IMR-90 (cell line): Measurements from ENCODE around the gene MRC2. TPM values are rescaled to one million over a fixed set of nuclear protein-coding genes. Genes with fewer than 3 reads are reported as not detected.

Experiments
- ATAC-seq: fragments of 200-7000 bp; cut with Tn5 transposase; 2 replicates; pipeline ENCODE4 v1.9.1; 2020; ENCODE audit warnings: low read depth, mild to moderate bottlenecking, moderate library complexity
- BruUV-seq: library from RNA; stranded (reverse); fragments of 400-500 nt; replicated peaks from 2 replicates; lab custom pipeline; 2021; lab: Mats Ljungman, UMichigan
- CTCF ChIA-PET: fragments of 300-600 bp; formaldehyde crosslinking; extraction: SDS; loops from one replicate; lab custom pipeline; 2021; ENCODE audit warnings: antibody characterized with exemption; lab: Yijun Ruan, JAX
- POLR2A ChIA-PET: fragments of 300-600 bp; sonication (Branson Sonifier 250); formaldehyde crosslinking; loops from one replicate; lab custom pipeline; 2022; ENCODE audit warnings: antibody characterized with exemption; ENCODE audit not compliant: unreplicated experiment; lab: Charles Lee
- DNase-seq: peaks from one replicate; pipeline ENCODE4 v3.0.0; 2013
- H2AFZ ChIP-seq: replicated peaks from 2 replicates; pipeline ENCODE3; 2013; ENCODE audit warnings: low read length, mild to moderate bottlenecking; ENCODE audit not compliant: poor library complexity
- H2AK5ac ChIP-seq: 2 replicates; pipeline ENCODE4 v1.6.1; 2013; ENCODE audit warnings: low read depth, low read length, inconsistent platforms
- H2AK9ac ChIP-seq: replicated peaks from 2 replicates; pipeline ENCODE3; 2013; ENCODE audit warnings: mild to moderate bottlenecking, low read depth, low read length, moderate library complexity; ENCODE audit not compliant: poor library complexity
- H2BK120ac ChIP-seq: 2 replicates; pipeline ENCODE4 v1.6.1; 2013; ENCODE audit warnings: low read depth, low read length, inconsistent platforms
- H2BK15ac ChIP-seq: 3 replicates; pipeline ENCODE4 v1.6.1; 2013; ENCODE audit warnings: low read depth, low read length, inconsistent platforms
- H2BK20ac ChIP-seq: 2 replicates; pipeline ENCODE4 v1.6.1; 2013; ENCODE audit warnings: low read depth, mild to moderate bottlenecking, inconsistent platforms, low read length, moderate library complexity
- H2BK5ac ChIP-seq: 2 replicates; pipeline ENCODE4 v1.6.1; 2013; ENCODE audit warnings: mild to moderate bottlenecking, low read depth, low read length, inconsistent platforms; ENCODE audit not compliant: poor library complexity, severe bottlenecking
- H3K14ac ChIP-seq: replicated peaks from 2 replicates; pipeline ENCODE4 v1.6.1; 2013; ENCODE audit warnings: low read depth, low read length, inconsistent platforms
- H3K18ac ChIP-seq: 2 replicates; pipeline ENCODE4 v1.6.1; 2013; ENCODE audit warnings: low read depth, low read length, control low read depth
- H3K23ac ChIP-seq: 2 replicates; pipeline ENCODE4 v1.6.1; 2013; ENCODE audit warnings: low read depth, low read length, inconsistent platforms
- H3K27ac ChIP-seq: 2 replicates; pipeline ENCODE4 v1.5.1; 2013; ENCODE audit warnings: mild to moderate bottlenecking, control low read depth, low read length; ENCODE audit not compliant: insufficient read depth
- H3K27me3 ChIP-seq: 2 replicates; pipeline ENCODE4 v1.6.1; 2013; ENCODE audit warnings: low read length; ENCODE audit not compliant: control insufficient read depth, insufficient read depth
- H3K36me3 ChIP-seq: 2 replicates; pipeline ENCODE4 v1.6.1; 2013; ENCODE audit warnings: low read length, mixed read lengths; ENCODE audit not compliant: control insufficient read depth, insufficient read depth
- H3K4ac ChIP-seq: 2 replicates; pipeline ENCODE4 v1.6.1; 2013; ENCODE audit warnings: low read depth, low read length, inconsistent platforms
- H3K4me1 ChIP-seq: 2 replicates; pipeline ENCODE4 v1.6.1; 2013; ENCODE audit warnings: low read length, mixed read lengths; ENCODE audit not compliant: control insufficient read depth, insufficient read depth
- H3K4me2 ChIP-seq: 2 replicates; pipeline ENCODE4 v1.6.1; 2013; ENCODE audit warnings: low read depth, mild to moderate bottlenecking, control low read depth, low read length, moderate library complexity
- H3K4me3 ChIP-seq: 2 replicates; pipeline ENCODE4 v1.5.1; 2013; ENCODE audit warnings: low read depth, mild to moderate bottlenecking, control low read depth, low read length, moderate library complexity; ENCODE audit not compliant: insufficient read depth
- H3K56ac ChIP-seq: 2 replicates; pipeline ENCODE4 v1.6.1; 2013; ENCODE audit warnings: low read length, inconsistent platforms; ENCODE audit not compliant: insufficient read depth; ENCODE audit errors: extremely low read depth
- H3K79me1 ChIP-seq, 2 experiments: 2 replicates each; pipeline ENCODE4 v1.6.1; 2013; ENCODE audit warnings: low read length in 2 of 2, inconsistent platforms in 1 of 2, low read depth in 1 of 2
- H3K9ac ChIP-seq: 2 replicates; pipeline ENCODE4 v1.6.1; 2013; ENCODE audit warnings: low read depth, low read length, control low read depth
- H3K9me1 ChIP-seq: 2 replicates; pipeline ENCODE4 v1.6.1; 2013; ENCODE audit warnings: low read length, inconsistent platforms; ENCODE audit not compliant: insufficient read depth
- H3K9me3 ChIP-seq: 2 replicates; pipeline ENCODE4 v1.6.1; 2013; ENCODE audit warnings: low read length; ENCODE audit not compliant: control insufficient read depth, insufficient read depth
- H4K20me1 ChIP-seq: 2 replicates; pipeline ENCODE4 v1.6.1; 2013; ENCODE audit warnings: low read length, inconsistent platforms; ENCODE audit not compliant: insufficient read depth
- H4K5ac ChIP-seq: 2 replicates; pipeline ENCODE4 v1.6.1; 2013; ENCODE audit warnings: mild to moderate bottlenecking, low read depth, low read length, control low read depth
- H4K8ac ChIP-seq, 2 experiments: 2 replicates each; pipeline ENCODE4 v1.6.1; 2013; ENCODE audit warnings: low read depth in 2 of 2, low read length in 2 of 2, control low read depth in 1 of 2, inconsistent platforms in 1 of 2
- H4K91ac ChIP-seq: 2 replicates; pipeline ENCODE4 v1.6.1; 2013; ENCODE audit warnings: low read depth, low read length, inconsistent platforms; ENCODE audit not compliant: insufficient read depth
- BHLHE40 ChIP-seq: fragments of 150-350 bp; IDR thresholded peaks from 2 replicates; pipeline ENCODE4 v1.6.1; 2016; ENCODE audit warnings: mild to moderate bottlenecking, low read depth, low read length
- CEBPB ChIP-seq: IDR thresholded peaks from 2 replicates; pipeline ENCODE4 v1.6.1; 2012; ENCODE audit warnings: low read depth, low read length, improper control_type of control experiment
- CHD1 ChIP-seq: IDR thresholded peaks from 2 replicates; pipeline ENCODE4 v1.6.1; 2012; ENCODE audit warnings: low read depth, low read length, improper control_type of control experiment
- ELK1 ChIP-seq: fragments of 150-350 bp; IDR thresholded peaks from 2 replicates; pipeline ENCODE4 v1.6.1; 2016; ENCODE audit warnings: low read depth, mild to moderate bottlenecking, low read length, moderate library complexity, borderline replicate concordance
- FOS ChIP-seq: fragments of 150-350 bp; IDR thresholded peaks from 2 replicates; pipeline ENCODE4 v1.6.1; 2016; ENCODE audit warnings: low read depth, low read length
- MAZ ChIP-seq: IDR thresholded peaks from 2 replicates; pipeline ENCODE4 v1.6.1; 2012; ENCODE audit warnings: low read depth, mild to moderate bottlenecking, low read length, improper control_type of control experiment, moderate library complexity, borderline replicate concordance
- MXI1 ChIP-seq: IDR thresholded peaks from 2 replicates; pipeline ENCODE4 v1.6.1; 2012; ENCODE audit warnings: low read depth, mild to moderate bottlenecking, low read length, moderate library complexity, borderline replicate concordance
- NFE2L2 ChIP-seq: fragments of 150-350 bp; IDR thresholded peaks from 2 replicates; pipeline ENCODE4 v1.6.1; 2016; ENCODE audit warnings: low read depth, mild to moderate bottlenecking, low read length
- POLR2A ChIP-seq: IDR thresholded peaks from 2 replicates; pipeline ENCODE4 v1.6.1; 2012; ENCODE audit warnings: mild to moderate bottlenecking, low read depth, low read length
- RAD21 ChIP-seq: IDR thresholded peaks from 2 replicates; pipeline ENCODE4 v1.6.1; 2012; ENCODE audit warnings: low read length, improper control_type of control experiment
- USF2 ChIP-seq: fragments of 150-350 bp; IDR thresholded peaks from 2 replicates; pipeline ENCODE4 v1.6.1; 2017; ENCODE audit warnings: mild to moderate bottlenecking, antibody characterized with exemption, low read length, low read depth
- WGBS, 2 experiments: methylation state at CpG; one replicate each; pipeline versions ENCODE4 v1.1.5 to v1.1.7; 2013; ENCODE audit warnings: missing lambda C conversion rate in 2 of 2; ENCODE audit not compliant: insufficient read length in 1 of 2; ENCODE audit errors: extremely low coverage in 2 of 2; 5-methylcytosine and 5-hydroxymethylcytosine counted together
- dilution Hi-C: fragments of 300-500 bp; cut with HindIII; formaldehyde crosslinking; loops from one replicate; pipeline ENCODE4 v1.14.3; 2018; ENCODE audit warnings: low sequenced_read_pairs; ENCODE audit not compliant: unreplicated experiment
- in situ Hi-C: fragments of 300-500 bp; cut with MboI; formaldehyde crosslinking; loops from 3 replicates; pipeline ENCODE4 v1.14.3; 2019; ENCODE audit warnings: low sequenced_read_pairs, inconsistent platforms, mixed read lengths
- intact Hi-C: fragments of 100-400 bp; cut with micrococcal nuclease; formaldehyde crosslinking; loops from 2 replicates; pipeline ENCODE4 v1.10.0; 2022
- polyA plus RNA-seq, 3 experiments: library from polyadenylated mRNA; depleted of rRNA; stranded (reverse); fragments of >200 nt; gene quantifications; 2 replicates each; pipeline ENCODE4 v1.2.3, GENCODE V29; 2012; ENCODE audit warnings: low replicate concordance in 1 of 3
- total RNA-seq: library from RNA; depleted of rRNA; stranded (reverse); fragments of >200 nt; gene quantifications from 2 replicates; pipeline ENCODE4 v1.2.3, GENCODE V29; 2012

MRC2 gene
- total and polyA plus RNA-seq, 2 of the 4 experiments (the other 2 are of a cell fraction) = 39.3 to 137 TPM

GRCh38 chr17:62599964-62600657 lies 27.4 kb upstream of the MRC2 start:
- Histone ChIP-seq H3K79me1 (peaks cover 29 to 34% of the 10 kb centered on the region in 2 experiments), H4K20me1 (peaks cover 4% of the 10 kb centered on the region; the same call in 1 of the 2 replicates), H3K27ac (no peak overlapping the region), H3K4me3 (no peak overlapping the region), H4K5ac (no peak overlapping the region), H3K4ac (no peak overlapping the region), H3K23ac (no peak overlapping the region), H3K14ac (no peak overlapping the region), H3K9me1 (peaks cover 8% of the 10 kb centered on the region), H2BK120ac (no peak overlapping the region), H2AK5ac (no peak overlapping the region), H2BK15ac (no peak overlapping the region), H2AFZ (no peak overlapping the region), H4K8ac (no peak overlapping the region), H4K91ac (no peak overlapping the region), H2BK20ac (no peak overlapping the region), H3K56ac (no peak overlapping the region), H3K9me3 (no peaks in the 10 kb centered on the region), H3K4me2 (no peak overlapping the region), H3K27me3 (no peaks in the 10 kb centered on the region), H3K36me3 (peaks cover 35% of the 10 kb centered on the region), H3K4me1 (no peaks in the 10 kb centered on the region), H2AK9ac (no peak overlapping the region), H3K9ac (no peak overlapping the region), H2BK5ac (no peak overlapping the region), H3K18ac (no peak overlapping the region)
- ChIA-PET POLR2A (no interaction called here), CTCF (no interaction called here)
- dilution Hi-C loops = no loop called here
- in situ Hi-C loops = no loop called here
- BruUV-seq = no TSS peak
- ATAC-seq (no peak), DNase-seq (no peak)
- no peak for TF ChIP-seq BHLHE40
- TF ChIP-seq MAZ = no peak
- TF ChIP-seq POLR2A = no peak
- TF ChIP-seq NFE2L2 = no peak
- TF ChIP-seq FOS = no peak
- no peak for TF ChIP-seq USF2
- TF ChIP-seq RAD21 = no peak
- TF ChIP-seq CHD1 = no peak
- TF ChIP-seq ELK1 = no peak
- no peak for TF ChIP-seq CEBPB
- TF ChIP-seq MXI1 = no peak
- intact Hi-C loops = no loop called here
- no CpG with 5 or more reads among the region's 6 CpGs for WGBS, 2 experiments
